Measurements from ENCODE around the gene MSI2.

MSI2 gene

GRCh38 chr17:57678393-57678792 lies 422.1 kb downstream of the MSI2 start:
- DNase-seq: no peak

GRCh38 chr17:57679356-57679755 lies 423.0 kb downstream of the MSI2 start:
- DNase-seq: no peak

GRCh38 chr17:57679906-57680695 lies 423.8 kb downstream of the MSI2 start:
- DNase-seq: no peak

DNA sequence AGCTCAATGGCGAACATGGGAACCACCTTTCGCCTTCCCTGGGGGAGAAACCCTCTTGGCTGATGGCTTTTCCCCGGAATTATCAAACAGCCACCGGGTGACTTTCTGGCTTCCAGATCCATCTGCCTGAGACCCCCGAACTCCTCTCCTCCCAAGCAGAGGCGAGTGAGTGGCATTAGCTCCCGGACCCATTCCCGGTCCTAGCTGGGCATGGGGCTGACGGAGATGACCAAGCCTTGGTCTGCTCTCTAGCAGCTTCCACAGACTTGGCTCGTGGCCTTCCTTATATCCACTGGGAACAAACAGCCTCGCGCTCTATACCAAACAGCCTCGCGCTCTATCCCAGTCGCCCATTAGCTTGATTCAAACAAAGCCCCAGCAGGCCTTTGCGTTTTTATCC lies 426.4 kb downstream of the MSI2 start:
- no peak for DNase-seq

- DNase-seq: no peak
Measured at GRCh38 chr17:57684711-57685498, 428.6 kb downstream of the MSI2 start.

DNA sequence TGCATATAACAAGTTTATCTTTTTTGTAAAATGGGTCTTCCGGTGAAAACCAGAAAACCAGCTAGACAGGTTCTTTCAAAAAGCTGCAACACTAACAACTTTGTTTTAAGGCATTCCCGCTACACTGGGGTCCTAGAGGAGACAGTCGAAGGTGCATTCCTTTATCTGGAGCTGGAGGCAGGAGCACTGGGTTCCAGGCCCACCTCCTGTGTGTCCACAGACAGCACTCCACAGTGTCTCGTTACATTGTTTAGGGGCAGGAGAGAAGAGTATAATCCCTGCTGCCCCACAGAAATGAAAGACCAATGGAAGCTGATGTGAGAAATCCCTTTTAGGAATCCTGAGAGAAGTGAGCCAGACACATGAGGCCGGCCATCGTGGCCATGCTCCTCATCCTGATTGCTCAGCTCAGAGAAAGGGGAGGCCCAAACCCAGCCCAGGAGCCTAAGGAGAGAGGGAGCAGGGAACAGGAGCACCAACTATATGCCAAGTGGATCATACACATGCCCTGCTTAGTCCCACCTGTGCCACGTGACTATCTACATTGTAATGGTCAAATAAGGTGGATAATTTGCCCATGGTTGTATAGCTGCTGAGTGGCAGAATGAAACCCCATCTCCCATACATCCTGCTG lies 429.3 kb downstream of the MSI2 start:
- no peak for DNase-seq

DNA sequence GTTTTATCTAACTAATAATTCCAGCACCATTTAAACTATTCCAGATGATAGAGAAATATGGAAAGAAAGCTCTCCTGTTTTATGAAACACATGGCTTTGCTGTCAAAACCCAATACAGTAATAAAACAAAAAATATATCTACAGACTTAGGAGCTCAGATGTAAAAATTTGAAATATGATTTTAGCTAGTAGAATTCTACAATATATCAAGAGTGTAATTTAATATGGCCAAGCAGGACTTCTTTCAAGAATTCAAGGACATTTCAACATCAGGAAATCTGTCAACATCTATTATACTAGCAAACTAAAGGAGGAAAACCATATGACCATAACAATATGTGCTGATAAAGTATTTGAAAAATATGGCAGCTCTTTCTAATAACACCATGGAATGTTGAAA lies 431.3 kb downstream of the MSI2 start:
- no peak for DNase-seq

- DNase-seq: no peak
Measured at GRCh38 chr17:57689254-57689653, 432.9 kb downstream of the MSI2 start.

DNA sequence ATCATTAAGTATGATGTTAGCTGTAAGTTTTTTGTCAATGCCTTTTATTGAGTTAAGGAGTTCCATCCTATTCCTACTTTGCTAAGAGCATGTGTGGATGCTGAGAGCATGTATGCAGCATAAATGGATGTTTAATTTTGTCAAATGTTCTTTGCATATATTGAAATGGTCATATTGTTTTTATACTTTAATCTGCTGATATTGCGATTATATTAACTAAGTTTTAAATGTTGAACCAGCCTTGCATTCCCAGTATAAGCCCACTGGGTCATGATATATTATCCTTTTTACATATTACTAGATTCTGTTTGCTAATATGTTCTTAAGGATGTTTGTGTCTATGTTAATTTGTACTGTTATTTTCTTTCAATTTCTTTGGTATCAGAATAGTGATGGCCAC lies 435.6 kb downstream of the MSI2 start:
- no peak for DNase-seq

DNA sequence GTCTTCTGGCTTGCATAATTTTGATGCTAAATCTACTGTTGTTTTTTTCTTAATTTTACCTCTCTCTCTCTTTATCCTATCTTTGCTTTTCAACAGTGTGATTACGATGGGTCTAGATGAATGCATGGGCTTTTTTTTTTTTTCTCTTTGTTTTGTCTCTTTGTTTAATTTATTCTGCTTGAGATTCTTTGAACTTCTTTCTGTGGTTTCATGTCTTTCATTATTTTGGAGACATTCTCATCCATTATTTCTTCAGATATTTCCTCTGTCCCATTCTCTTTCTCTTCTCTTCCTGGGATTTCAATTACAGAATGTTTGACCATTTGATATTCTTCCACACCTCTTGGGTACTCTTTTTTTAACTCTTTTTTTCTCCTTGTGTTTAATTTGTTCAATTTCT lies 436.4 kb downstream of the MSI2 start:
- DNase-seq: no peak

GRCh38 chr17:57694051-57694450 lies 437.7 kb downstream of the MSI2 start:
- DNase-seq: no peak

GRCh38 chr17:57696050-57696449 lies 439.7 kb downstream of the MSI2 start:
- no peak for DNase-seq

DNA sequence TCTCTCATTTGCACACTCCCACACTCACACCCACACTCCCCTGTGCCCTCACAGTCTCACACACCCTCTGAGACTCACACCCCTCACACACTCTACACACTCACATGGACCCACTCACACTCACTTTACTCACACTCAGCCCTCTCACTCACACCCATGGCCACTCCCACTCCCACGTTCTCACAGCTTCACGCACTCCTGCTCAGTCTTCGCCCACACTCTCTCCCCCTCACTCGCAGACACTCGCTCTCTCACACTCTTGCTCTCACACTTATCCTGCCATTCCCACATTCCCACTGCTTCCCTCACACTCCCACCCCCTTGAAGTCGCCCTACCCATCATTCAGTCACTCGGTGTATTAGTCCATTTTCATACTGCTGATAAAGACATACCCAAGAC lies 440.9 kb downstream of the MSI2 start:
- no peak for DNase-seq

DNA sequence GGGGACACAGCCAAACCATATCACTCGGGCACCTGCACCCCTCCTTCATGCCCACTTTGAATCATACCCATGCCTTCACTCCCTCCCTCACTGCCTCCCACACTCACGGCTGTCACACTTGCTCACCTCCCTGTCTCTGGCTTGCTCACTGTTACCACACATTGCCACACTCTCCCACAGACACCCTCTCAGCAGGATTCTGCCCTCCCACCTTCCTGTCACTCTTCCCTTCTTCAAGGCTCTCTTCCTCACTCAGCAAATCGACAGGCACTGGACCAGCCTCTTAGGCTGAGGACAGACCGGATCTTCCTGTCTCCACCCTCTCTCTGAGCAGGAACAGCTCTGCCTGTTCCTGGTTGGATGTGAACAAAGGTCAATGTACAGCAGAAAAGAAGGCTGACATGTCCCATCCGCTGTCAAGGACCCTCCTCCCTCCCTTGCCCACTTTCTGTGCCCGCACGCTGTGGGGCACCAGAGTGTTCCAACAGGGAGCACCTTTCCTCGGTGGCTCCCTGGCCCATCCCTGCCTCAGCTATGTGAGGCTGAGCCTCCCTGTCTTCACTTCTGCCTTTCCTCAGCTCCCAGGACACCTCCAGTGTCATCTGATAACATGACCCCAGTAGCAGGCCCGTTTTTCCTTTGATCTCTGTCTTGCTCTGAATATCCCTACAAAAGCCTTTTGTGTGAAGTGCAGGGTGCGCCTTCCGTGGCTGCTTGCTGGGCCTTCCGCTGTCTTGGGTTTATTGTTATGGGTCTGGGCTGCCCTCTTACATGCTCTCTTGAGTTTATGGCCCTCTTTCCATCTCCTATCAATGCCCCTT lies 441.8 kb downstream of the MSI2 start:
- peak in 1 of 2 donors; percentile 4 for DNase-seq

DNA sequence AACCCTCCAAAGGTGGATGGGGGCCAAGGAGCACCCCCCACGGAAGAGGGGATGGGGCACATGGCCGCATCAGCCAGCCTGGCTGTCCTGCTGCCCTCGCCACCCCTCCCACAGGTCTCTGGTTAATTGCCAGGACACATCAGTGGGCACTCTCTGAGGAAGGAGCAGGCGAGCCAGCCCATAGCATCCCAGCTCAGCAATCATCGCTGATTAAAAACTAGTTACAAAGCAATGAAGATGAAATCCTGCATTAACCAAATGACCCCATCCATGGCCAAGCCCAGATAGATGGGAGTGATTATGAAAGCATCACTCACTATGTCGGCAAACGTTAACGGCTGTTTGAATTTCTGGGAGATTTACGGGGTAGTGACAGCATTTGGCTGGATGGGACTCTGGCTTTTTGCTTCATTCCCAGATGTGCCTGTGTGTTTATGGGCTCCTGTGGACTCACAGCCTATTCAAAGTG lies 443.5 kb downstream of the MSI2 start:
- DNase-seq: no peak

- DNase-seq: no peak
Measured at GRCh38 chr17:57701124-57701523, 444.8 kb downstream of the MSI2 start.

- no peak for DNase-seq
Measured at GRCh38 chr17:57703273-57703672, 446.9 kb downstream of the MSI2 start.

DNA sequence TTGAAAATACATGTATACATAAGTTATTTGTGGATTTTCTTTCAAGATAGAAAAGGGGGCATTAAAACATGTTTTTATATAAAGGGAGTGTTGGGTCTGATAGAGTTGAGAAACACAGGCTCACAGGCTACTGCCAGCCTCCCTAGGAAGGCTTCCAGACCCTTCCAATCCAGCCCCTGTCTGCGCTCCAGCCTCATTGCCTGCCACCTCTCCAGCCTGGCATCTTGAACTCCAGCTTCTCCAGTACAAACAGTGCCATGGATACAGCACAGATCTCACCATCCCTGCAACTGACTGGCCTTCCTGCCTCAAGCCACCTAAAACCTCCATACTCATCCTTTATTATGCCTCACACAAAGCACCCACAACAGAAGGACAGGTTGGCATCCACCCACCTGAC lies 448.1 kb downstream of the MSI2 start:
- DNase-seq: no peak

DNA sequence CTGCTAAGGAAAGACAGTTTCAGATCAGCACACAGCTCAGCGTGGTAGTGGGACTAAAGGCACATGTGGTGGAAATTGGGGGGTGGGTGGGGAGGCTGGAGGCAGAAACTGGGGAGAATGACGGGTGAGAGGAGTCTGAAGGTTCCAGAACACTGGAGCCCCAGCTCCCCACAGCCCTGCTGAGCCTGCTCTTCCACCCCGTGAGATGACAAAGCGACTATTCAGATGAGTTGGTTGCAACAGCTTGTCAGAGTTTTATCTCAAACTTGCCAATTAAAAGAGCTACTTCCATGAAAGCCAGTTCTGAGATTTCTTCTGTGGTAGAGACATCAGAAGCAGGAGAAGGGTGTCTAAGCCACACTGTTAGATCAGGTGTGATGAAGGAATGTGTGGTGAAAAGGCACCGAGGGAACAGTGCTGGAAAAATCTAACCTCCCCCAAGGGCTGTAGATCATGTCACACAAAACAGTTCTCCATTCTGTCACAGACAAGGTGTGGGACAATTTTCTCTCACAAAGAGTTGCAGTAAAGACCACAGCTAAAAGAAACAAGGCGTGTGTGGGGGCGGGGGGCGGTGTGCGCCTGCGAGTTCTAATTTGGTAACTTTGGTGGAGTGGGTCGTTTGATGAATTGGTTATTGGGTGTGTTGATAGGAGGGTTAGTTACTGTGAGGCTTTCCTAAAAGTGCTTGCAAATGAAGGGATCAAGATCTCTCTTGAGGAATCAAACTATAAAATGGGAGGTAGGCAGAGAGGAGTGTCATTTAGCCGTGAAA lies 449.8 kb downstream of the MSI2 start:
- DNase-seq: no peak

- DNase-seq: no peak
Measured at GRCh38 chr17:57706761-57707160, 450.4 kb downstream of the MSI2 start.

GRCh38 chr17:57707892-57708291 lies 451.6 kb downstream of the MSI2 start:
- DNase-seq: no peak

- no peak for DNase-seq
Measured at GRCh38 chr17:57708410-57708809, 452.1 kb downstream of the MSI2 start.

Measured in stimulated activated CD4-positive, alpha-beta T cell treated with anti-CD3 and anti-CD28 coated beads, Interleukin-2, amount 100 ng/mL, for 48 hours (primary cell).